DND-41 (cell line): ENCODE measurements around the gene SHOC1.

Experiments used
- EZH2 ChIP-seq: IDR thresholded peaks from 3 replicates; pipeline ENCODE4 v1.6.1; 2012; ENCODE audit warnings: borderline replicate concordance, low read depth, mild to moderate bottlenecking, moderate library complexity, low read length, inconsistent platforms; ENCODE audit not compliant: severe bottlenecking
- TF ChIP-seq, protein P1 (sequence below): IDR thresholded peaks from 2 replicates; pipeline ENCODE4 v1.5.1; 2012; ENCODE audit warnings: borderline replicate concordance, low read length, moderate library complexity, mild to moderate bottlenecking; ENCODE audit not compliant: poor library complexity, severe bottlenecking; ENCODE audit errors: extremely low read depth

DNA sequence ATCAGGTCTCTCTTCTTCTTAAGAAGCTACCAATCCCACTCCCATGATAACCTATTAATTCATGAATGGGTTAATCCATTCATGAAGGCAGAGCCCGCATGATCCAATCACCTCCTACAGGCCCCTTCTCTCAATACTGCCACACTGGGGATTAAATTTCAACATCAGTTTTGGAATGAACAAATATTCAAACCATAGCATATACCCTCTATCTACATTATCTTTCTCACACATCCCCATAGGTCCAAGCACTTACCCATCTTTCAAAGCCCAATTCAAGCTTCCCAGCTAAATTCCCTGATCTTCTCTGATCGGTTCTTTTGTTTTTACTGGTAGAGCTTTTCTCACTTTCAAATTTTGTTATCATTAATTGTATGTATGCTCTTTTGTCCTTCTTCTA, 10.5 kb upstream of the SHOC1 start:
- TF ChIP-seq, protein P1, sequence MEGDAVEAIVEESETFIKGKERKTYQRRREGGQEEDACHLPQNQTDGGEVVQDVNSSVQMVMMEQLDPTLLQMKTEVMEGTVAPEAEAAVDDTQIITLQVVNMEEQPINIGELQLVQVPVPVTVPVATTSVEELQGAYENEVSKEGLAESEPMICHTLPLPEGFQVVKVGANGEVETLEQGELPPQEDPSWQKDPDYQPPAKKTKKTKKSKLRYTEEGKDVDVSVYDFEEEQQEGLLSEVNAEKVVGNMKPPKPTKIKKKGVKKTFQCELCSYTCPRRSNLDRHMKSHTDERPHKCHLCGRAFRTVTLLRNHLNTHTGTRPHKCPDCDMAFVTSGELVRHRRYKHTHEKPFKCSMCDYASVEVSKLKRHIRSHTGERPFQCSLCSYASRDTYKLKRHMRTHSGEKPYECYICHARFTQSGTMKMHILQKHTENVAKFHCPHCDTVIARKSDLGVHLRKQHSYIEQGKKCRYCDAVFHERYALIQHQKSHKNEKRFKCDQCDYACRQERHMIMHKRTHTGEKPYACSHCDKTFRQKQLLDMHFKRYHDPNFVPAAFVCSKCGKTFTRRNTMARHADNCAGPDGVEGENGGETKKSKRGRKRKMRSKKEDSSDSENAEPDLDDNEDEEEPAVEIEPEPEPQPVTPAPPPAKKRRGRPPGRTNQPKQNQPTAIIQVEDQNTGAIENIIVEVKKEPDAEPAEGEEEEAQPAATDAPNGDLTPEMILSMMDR = no peak
- no peak for TF ChIP-seq EZH2
